ENCODE data around the gene AP5S1. TPM values are rescaled to one million over a fixed set of nuclear protein-coding genes. Genes with fewer than 3 reads are reported as not detected.

Gene AP5S1
- total and polyA plus RNA-seq, 10 of the 15 experiments (the other 5 are each of a cell fraction or from before 2014, with no cell fraction given), result 3.8 to 13.2 (median 7.8) TPM

DNA sequence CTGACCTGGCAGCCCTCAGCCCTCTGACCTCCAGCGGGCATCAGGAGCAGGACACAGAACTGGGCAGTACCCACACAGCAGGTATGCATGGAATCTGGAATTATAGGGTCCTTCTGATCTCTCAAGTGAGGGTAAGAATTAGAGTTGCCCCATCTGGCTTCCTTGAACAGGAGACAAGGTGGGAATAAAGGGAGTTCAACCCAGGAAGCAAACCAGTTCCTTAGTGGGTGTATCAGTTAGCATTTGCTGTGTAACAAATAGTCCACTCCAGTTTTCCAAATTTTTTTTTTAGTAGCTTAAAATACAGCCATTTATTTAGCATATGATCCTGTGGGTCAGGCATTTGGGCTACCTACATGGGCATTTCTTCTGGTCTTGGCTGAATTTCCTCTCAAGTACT is 42.0 kb downstream of the AP5S1 start:
- no TSS peak for BruUV-seq (replicated peaks)
- H2AFZ ChIP-seq (ENCODE audit: control insufficient read depth, low read depth, low read length), result no peak overlapping the region
- no peak overlapping the region for H3K4me3 ChIP-seq
- H3K27me3 ChIP-seq (replicated peaks in 1 of 2; ENCODE audit: control insufficient read depth in 2 of 2, insufficient read depth in 2 of 2, low read length in 1 of 2), result no peaks in the 10 kb centered on the region
- in situ Hi-C loops (cut with MboI) (no loop called here), intact Hi-C loops (cut with micrococcal nuclease; ENCODE audit: unreplicated experiment) (no loop called here)
- no peak overlapping the region for H3K4me2 ChIP-seq (ENCODE audit: control insufficient read depth, insufficient read depth)
- WGBS (ENCODE audit: insufficient coverage, insufficient replicate concordance, low lambda C conversion rate, missing lambda C conversion rate), result 100% methylated on average over 1 of the region's 1 CpG
- no peak for DNase-seq (ENCODE audit: low read depth, low spot score)
- peaks cover 1% of the 10 kb centered on the region; the same call in 1 of the 3 replicates for H3K9me3 ChIP-seq (replicated peaks; ENCODE audit: control insufficient read depth, insufficient read depth, low read length)
- ChIA-PET RAD21 (ENCODE audit: unreplicated experiment) (no interaction called here), CTCF (no interaction called here), POLR2A (no interaction called here), SMC1A (ENCODE audit: uncharacterized antibody, unreplicated experiment) (no interaction called here)
- no peaks in the 10 kb centered on the region for H3K79me2 ChIP-seq (ENCODE audit: control insufficient read depth, insufficient read depth, low read length)
- H3K9ac ChIP-seq (ENCODE audit: control insufficient read depth, insufficient read depth, low read length), result no peak overlapping the region
- no peak overlapping the region for H3K27ac ChIP-seq (ENCODE audit: control insufficient read depth, insufficient read depth)
- no peak for FAIRE-seq
- H4K20me1 ChIP-seq (ENCODE audit: control insufficient read depth, insufficient read depth), result no peaks in the 10 kb centered on the region
- peaks cover 31 to 39% of the 10 kb centered on the region in 2 experiments for H3K36me3 ChIP-seq (ENCODE audit: control insufficient read depth in 2 of 2, insufficient read depth in 2 of 2, low read length in 1 of 2)
- H3K4me1 ChIP-seq (ENCODE audit: control insufficient read depth, insufficient read depth, low read length), result no peaks in the 10 kb centered on the region; the same call in 1 of the 2 replicates
- no peak for ATAC-seq
- TF ChIP-seq SUPT20H (IDR thresholded peaks at IDR 0.05; ENCODE audit: borderline replicate concordance, control insufficient read depth, low read depth, low read length) (no peak), YBX1 (IDR thresholded peaks at IDR 0.05) (no peak), DPF2 (IDR thresholded peaks at IDR 0.05) (no peak), EGR1 (IDR thresholded peaks at IDR 0.05; ENCODE audit: borderline replicate concordance in 1 of 2, low read depth in 2 of 2, low read length in 2 of 2) (no peak), STAT3 (IDR thresholded peaks at IDR 0.05; ENCODE audit: low read depth, low read length) (no peak), POLR2AphosphoS5 (IDR thresholded peaks at IDR 0.05; ENCODE audit: low read length) (no peak), ZZZ3 (IDR thresholded peaks at IDR 0.05; ENCODE audit: control insufficient read depth, insufficient read length, low read depth) (no peak), WRNIP1 (IDR thresholded peaks at IDR 0.05; ENCODE audit: borderline replicate concordance, low read depth, low read length) (no peak), SMARCA5 (IDR thresholded peaks at IDR 0.05) (no peak)
- TF ChIP-seq, protein P1, sequence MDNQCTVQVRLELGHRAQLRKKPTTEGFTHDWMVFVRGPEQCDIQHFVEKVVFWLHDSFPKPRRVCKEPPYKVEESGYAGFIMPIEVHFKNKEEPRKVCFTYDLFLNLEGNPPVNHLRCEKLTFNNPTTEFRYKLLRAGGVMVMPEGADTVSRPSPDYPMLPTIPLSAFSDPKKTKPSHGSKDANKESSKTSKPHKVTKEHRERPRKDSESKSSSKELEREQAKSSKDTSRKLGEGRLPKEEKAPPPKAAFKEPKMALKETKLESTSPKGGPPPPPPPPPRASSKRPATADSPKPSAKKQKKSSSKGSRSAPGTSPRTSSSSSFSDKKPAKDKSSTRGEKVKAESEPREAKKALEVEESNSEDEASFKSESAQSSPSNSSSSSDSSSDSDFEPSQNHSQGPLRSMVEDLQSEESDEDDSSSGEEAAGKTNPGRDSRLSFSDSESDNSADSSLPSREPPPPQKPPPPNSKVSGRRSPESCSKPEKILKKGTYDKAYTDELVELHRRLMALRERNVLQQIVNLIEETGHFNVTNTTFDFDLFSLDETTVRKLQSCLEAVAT (IDR thresholded peaks at IDR 0.05), result no peak
- TF ChIP-seq, protein P2, sequence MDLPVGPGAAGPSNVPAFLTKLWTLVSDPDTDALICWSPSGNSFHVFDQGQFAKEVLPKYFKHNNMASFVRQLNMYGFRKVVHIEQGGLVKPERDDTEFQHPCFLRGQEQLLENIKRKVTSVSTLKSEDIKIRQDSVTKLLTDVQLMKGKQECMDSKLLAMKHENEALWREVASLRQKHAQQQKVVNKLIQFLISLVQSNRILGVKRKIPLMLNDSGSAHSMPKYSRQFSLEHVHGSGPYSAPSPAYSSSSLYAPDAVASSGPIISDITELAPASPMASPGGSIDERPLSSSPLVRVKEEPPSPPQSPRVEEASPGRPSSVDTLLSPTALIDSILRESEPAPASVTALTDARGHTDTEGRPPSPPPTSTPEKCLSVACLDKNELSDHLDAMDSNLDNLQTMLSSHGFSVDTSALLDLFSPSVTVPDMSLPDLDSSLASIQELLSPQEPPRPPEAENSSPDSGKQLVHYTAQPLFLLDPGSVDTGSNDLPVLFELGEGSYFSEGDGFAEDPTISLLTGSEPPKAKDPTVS (IDR thresholded peaks at IDR 0.05; ENCODE audit: low read depth, low read length), result no peak
